SK-N-MC (cell line): ENCODE results near the gene ZNF423.

Experiments
- DNase-seq: peaks from one replicate; pipeline ENCODE4 v3.0.0-alpha.2; 2011; ENCODE audit warnings: low read depth, low spot score
- H3K27ac ChIP-seq: fragments of 200-600 bp; sonication (generic); 2 replicates; pipeline ENCODE4 v1.5.1; 2016; ENCODE audit warnings: mixed run types
- H3K36me3 ChIP-seq: fragments of 200-600 bp; sonication (generic); 2 replicates; pipeline ENCODE4 v1.6.1; 2017; ENCODE audit warnings: antibody characterized with exemption, low read length, mixed read lengths; ENCODE audit not compliant: insufficient read depth
- H3K4me3 ChIP-seq: fragments of 200-600 bp; sonication (generic); 2 replicates; pipeline ENCODE4 v1.5.1; 2016
- H3K9ac ChIP-seq: fragments of 200-600 bp; sonication (generic); 2 replicates; pipeline ENCODE4 v1.8.0; 2017; ENCODE audit warnings: mixed run types, mixed read lengths; ENCODE audit not compliant: insufficient read length
- H3K9me3 ChIP-seq: fragments of 200-600 bp; sonication (generic); 2 replicates; pipeline ENCODE4 v1.6.1; 2017; ENCODE audit warnings: low read depth, mild to moderate bottlenecking, antibody characterized with exemption, low read length, moderate library complexity, mixed read lengths
- EZH2 ChIP-seq: fragments of 200-600 bp; sonication (generic); IDR thresholded peaks from one replicate; pipeline ENCODE4 v1.6.1; 2017; ENCODE audit warnings: antibody characterized with exemption
- FOXP2 ChIP-seq: optimal IDR thresholded peaks from 2 replicates; pipeline ENCODE3; 2011; ENCODE audit warnings: mild to moderate bottlenecking, moderate library complexity; ENCODE audit not compliant: insufficient read depth; ENCODE audit errors: extremely low read length, control extremely low read depth
- POLR2AphosphoS5 ChIP-seq: IDR thresholded peaks from 2 replicates; pipeline ENCODE4 v1.6.1; 2012; ENCODE audit warnings: mild to moderate bottlenecking, low read depth, low read length, borderline replicate concordance

ZNF423 gene

GRCh38 chr16:49730772-49731171, 125.1 kb downstream of the ZNF423 start:
- DNase-seq: no peak
- Histone ChIP-seq H3K4me3 (no peak overlapping the region), H3K9ac (no peak overlapping the region), H3K27ac (no peak overlapping the region), H3K36me3 (no peaks in the 10 kb centered on the region), H3K9me3 (no peaks in the 10 kb centered on the region)
- TF ChIP-seq FOXP2: no peak
- no peak for TF ChIP-seq EZH2
- TF ChIP-seq POLR2AphosphoS5: no peak

GRCh38 chr16:49727611-49728010, 128.3 kb downstream of the ZNF423 start:
- no peaks in the 10 kb centered on the region for H3K36me3 ChIP-seq
- H3K4me3 ChIP-seq: no peak overlapping the region
- DNase-seq: no peak
- no peaks in the 10 kb centered on the region for H3K9me3 ChIP-seq
- H3K27ac ChIP-seq: no peak overlapping the region
- H3K9ac ChIP-seq: no peak overlapping the region
- no peak for TF ChIP-seq EZH2
- no peak for TF ChIP-seq POLR2AphosphoS5
- TF ChIP-seq FOXP2: no peak

GRCh38 chr16:49726155-49726554, 129.8 kb downstream of the ZNF423 start:
- H3K27ac ChIP-seq: no peak overlapping the region
- H3K36me3 ChIP-seq: no peaks in the 10 kb centered on the region
- no peaks in the 10 kb centered on the region for H3K9me3 ChIP-seq
- no peak for TF ChIP-seq EZH2
- no peak for TF ChIP-seq POLR2AphosphoS5
- no peak for TF ChIP-seq FOXP2
- H3K9ac ChIP-seq: no peak overlapping the region
- no peak overlapping the region for H3K4me3 ChIP-seq
- no peak for DNase-seq

- no peak overlapping the region for H3K27ac ChIP-seq
Measured at GRCh38 chr16:49725651-49726050, 130.3 kb downstream of the ZNF423 start.

GRCh38 chr16:49724774-49725173, 131.1 kb downstream of the ZNF423 start:
- no peak overlapping the region for H3K4me3 ChIP-seq
- H3K36me3 ChIP-seq: no peaks in the 10 kb centered on the region
- no peak overlapping the region for H3K27ac ChIP-seq
- DNase-seq: no peak
- H3K9me3 ChIP-seq: no peaks in the 10 kb centered on the region
- H3K9ac ChIP-seq: no peak overlapping the region
- no peak for TF ChIP-seq POLR2AphosphoS5
- TF ChIP-seq FOXP2: no peak
- no peak for TF ChIP-seq EZH2

More at GRCh38 chr16:49725651-49726050, 130.3 kb downstream of the ZNF423 start:
- Histone ChIP-seq H3K9me3 (no peaks in the 10 kb centered on the region), H3K9ac (no peak overlapping the region), H3K4me3 (no peak overlapping the region), H3K36me3 (no peaks in the 10 kb centered on the region)
- no peak for TF ChIP-seq FOXP2
- no peak for TF ChIP-seq POLR2AphosphoS5
- TF ChIP-seq EZH2: no peak
- no peak for DNase-seq

GRCh38 chr16:49723310-49723709, 132.6 kb downstream of the ZNF423 start:
- no peak overlapping the region for H3K27ac ChIP-seq
- H3K9me3 ChIP-seq: no peaks in the 10 kb centered on the region
- H3K9ac ChIP-seq: no peak overlapping the region
- H3K4me3 ChIP-seq: no peak overlapping the region
- TF ChIP-seq POLR2AphosphoS5 (no peak), FOXP2 (no peak), EZH2 (no peak)
- no peaks in the 10 kb centered on the region for H3K36me3 ChIP-seq
- DNase-seq: no peak

GRCh38 chr16:49720225-49720624, 135.7 kb downstream of the ZNF423 start:
- no peak overlapping the region for H3K27ac ChIP-seq
- H3K9ac ChIP-seq: no peak overlapping the region
- TF ChIP-seq FOXP2 (no peak), POLR2AphosphoS5 (no peak), EZH2 (no peak)
- no peaks in the 10 kb centered on the region for H3K9me3 ChIP-seq
- DNase-seq: no peak
- no peak overlapping the region for H3K4me3 ChIP-seq
- H3K36me3 ChIP-seq: no peaks in the 10 kb centered on the region

GRCh38 chr16:49717689-49718088, 138.2 kb downstream of the ZNF423 start:
- Histone ChIP-seq H3K4me3 (no peak overlapping the region), H3K9me3 (no peaks in the 10 kb centered on the region), H3K36me3 (no peaks in the 10 kb centered on the region), H3K9ac (no peak overlapping the region), H3K27ac (no peak overlapping the region)
- no peak for TF ChIP-seq POLR2AphosphoS5
- TF ChIP-seq EZH2: no peak
- no peak for TF ChIP-seq FOXP2
- no peak for DNase-seq

GRCh38 chr16:49716339-49716934, 139.5 kb downstream of the ZNF423 start:
- no peaks in the 10 kb centered on the region for H3K9me3 ChIP-seq
- no peak overlapping the region for H3K9ac ChIP-seq
- H3K4me3 ChIP-seq: no peak overlapping the region
- H3K36me3 ChIP-seq: no peaks in the 10 kb centered on the region
- TF ChIP-seq POLR2AphosphoS5 (no peak), EZH2 (no peak), FOXP2 (no peak)
- DNase-seq: no peak
- no peak overlapping the region for H3K27ac ChIP-seq
